ENCODE results near the gene KBTBD8. TPM values are rescaled to one million over a fixed set of nuclear protein-coding genes. Genes with fewer than 3 reads are reported as not detected.

KBTBD8 gene
- total and polyA plus RNA-seq, 9 of the 15 experiments (the other 6 are each of a cell fraction or from before 2014, with no cell fraction given): 2.7 to 9.1 (median 5.6) TPM

DNA sequence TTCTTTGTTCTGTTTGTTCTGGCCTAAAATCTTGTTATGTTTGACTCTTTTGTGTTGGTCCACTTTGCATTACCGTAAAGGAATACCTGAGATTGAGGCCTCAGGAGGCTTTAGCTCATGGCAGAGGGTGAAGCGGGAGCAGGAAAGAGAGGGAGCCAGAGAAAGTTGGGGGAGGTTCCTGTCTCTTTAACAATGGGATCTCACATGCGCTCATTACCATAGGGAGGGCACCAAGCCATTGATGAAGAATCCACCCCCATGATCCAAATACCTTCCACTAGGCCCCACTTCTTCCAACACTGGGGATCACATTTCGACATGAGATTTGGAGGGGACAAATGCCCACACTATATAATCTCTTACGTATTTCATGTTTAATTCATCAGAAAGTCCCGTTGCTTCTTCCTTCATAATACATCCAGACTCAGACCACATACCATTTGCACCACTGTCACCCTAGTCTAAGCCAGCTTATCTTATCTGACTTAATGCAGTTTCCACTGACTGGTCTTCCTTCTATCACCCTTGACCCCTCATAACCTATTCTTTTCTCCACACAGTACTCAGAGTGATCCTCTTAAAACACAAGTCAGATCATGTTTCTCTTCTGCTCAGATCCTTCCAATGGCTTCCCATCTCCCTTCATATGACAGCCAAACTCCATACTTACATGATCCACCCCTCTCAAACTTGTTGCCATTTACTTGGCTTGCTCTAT, 13.5 kb downstream of the KBTBD8 start (continued):
- TF ChIP-seq CXXC5 (CRISPR knock-in tag; IDR thresholded peaks at IDR 0.05) (no peak; the same call in 1 of the 2 replicates), TEAD1 (CRISPR knock-in tag; IDR thresholded peaks at IDR 0.05) (no peak), ZBTB7A (IDR thresholded peaks at IDR 0.05; ENCODE audit: borderline replicate concordance, control insufficient read depth, low read depth, low read length) (no peak), SMARCB1 (IDR thresholded peaks at IDR 0.05; ENCODE audit: insufficient read length, low read depth) (no peak), MCM7 (IDR thresholded peaks at IDR 0.05) (no peak), NR2C1 (IDR thresholded peaks at IDR 0.05) (peak; percentile 84), NR2C1 (tag; IDR thresholded peaks at IDR 0.05) (peak; percentile 87), ZNF23 (CRISPR knock-in tag; IDR thresholded peaks at IDR 0.05) (no peak), ZNF830 (CRISPR knock-in tag; IDR thresholded peaks at IDR 0.05) (no peak), EZH2 (IDR thresholded peaks at IDR 0.05; ENCODE audit: borderline replicate concordance, low read depth, low read length) (no peak), FOXA3 (CRISPR knock-in tag; conservative IDR thresholded peaks at IDR 0.05 in 1 of 2, IDR thresholded peaks at IDR 0.05 in 1 of 2) (no peak)
- TF ChIP-seq, protein P1, sequence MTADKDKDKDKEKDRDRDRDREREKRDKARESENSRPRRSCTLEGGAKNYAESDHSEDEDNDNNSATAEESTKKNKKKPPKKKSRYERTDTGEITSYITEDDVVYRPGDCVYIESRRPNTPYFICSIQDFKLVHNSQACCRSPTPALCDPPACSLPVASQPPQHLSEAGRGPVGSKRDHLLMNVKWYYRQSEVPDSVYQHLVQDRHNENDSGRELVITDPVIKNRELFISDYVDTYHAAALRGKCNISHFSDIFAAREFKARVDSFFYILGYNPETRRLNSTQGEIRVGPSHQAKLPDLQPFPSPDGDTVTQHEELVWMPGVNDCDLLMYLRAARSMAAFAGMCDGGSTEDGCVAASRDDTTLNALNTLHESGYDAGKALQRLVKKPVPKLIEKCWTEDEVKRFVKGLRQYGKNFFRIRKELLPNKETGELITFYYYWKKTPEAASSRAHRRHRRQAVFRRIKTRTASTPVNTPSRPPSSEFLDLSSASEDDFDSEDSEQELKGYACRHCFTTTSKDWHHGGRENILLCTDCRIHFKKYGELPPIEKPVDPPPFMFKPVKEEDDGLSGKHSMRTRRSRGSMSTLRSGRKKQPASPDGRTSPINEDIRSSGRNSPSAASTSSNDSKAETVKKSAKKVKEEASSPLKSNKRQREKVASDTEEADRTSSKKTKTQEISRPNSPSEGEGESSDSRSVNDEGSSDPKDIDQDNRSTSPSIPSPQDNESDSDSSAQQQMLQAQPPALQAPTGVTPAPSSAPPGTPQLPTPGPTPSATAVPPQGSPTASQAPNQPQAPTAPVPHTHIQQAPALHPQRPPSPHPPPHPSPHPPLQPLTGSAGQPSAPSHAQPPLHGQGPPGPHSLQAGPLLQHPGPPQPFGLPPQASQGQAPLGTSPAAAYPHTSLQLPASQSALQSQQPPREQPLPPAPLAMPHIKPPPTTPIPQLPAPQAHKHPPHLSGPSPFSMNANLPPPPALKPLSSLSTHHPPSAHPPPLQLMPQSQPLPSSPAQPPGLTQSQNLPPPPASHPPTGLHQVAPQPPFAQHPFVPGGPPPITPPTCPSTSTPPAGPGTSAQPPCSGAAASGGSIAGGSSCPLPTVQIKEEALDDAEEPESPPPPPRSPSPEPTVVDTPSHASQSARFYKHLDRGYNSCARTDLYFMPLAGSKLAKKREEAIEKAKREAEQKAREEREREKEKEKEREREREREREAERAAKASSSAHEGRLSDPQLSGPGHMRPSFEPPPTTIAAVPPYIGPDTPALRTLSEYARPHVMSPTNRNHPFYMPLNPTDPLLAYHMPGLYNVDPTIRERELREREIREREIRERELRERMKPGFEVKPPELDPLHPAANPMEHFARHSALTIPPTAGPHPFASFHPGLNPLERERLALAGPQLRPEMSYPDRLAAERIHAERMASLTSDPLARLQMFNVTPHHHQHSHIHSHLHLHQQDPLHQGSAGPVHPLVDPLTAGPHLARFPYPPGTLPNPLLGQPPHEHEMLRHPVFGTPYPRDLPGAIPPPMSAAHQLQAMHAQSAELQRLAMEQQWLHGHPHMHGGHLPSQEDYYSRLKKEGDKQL (CRISPR knock-in tag; IDR thresholded peaks at IDR 0.05; ENCODE audit: borderline replicate concordance): no peak
- TF ChIP-seq, protein P2, sequence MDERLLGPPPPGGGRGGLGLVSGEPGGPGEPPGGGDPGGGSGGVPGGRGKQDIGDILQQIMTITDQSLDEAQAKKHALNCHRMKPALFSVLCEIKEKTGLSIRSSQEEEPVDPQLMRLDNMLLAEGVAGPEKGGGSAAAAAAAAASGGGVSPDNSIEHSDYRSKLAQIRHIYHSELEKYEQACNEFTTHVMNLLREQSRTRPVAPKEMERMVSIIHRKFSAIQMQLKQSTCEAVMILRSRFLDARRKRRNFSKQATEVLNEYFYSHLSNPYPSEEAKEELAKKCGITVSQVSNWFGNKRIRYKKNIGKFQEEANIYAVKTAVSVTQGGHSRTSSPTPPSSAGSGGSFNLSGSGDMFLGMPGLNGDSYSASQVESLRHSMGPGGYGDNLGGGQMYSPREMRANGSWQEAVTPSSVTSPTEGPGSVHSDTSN (CRISPR knock-in tag; IDR thresholded peaks at IDR 0.05; ENCODE audit: low read depth): no peak
- TF ChIP-seq, protein P2 (tag; conservative IDR thresholded peaks at IDR 0.05; ENCODE audit: low read depth): no peak
- TF ChIP-seq, protein P3, sequence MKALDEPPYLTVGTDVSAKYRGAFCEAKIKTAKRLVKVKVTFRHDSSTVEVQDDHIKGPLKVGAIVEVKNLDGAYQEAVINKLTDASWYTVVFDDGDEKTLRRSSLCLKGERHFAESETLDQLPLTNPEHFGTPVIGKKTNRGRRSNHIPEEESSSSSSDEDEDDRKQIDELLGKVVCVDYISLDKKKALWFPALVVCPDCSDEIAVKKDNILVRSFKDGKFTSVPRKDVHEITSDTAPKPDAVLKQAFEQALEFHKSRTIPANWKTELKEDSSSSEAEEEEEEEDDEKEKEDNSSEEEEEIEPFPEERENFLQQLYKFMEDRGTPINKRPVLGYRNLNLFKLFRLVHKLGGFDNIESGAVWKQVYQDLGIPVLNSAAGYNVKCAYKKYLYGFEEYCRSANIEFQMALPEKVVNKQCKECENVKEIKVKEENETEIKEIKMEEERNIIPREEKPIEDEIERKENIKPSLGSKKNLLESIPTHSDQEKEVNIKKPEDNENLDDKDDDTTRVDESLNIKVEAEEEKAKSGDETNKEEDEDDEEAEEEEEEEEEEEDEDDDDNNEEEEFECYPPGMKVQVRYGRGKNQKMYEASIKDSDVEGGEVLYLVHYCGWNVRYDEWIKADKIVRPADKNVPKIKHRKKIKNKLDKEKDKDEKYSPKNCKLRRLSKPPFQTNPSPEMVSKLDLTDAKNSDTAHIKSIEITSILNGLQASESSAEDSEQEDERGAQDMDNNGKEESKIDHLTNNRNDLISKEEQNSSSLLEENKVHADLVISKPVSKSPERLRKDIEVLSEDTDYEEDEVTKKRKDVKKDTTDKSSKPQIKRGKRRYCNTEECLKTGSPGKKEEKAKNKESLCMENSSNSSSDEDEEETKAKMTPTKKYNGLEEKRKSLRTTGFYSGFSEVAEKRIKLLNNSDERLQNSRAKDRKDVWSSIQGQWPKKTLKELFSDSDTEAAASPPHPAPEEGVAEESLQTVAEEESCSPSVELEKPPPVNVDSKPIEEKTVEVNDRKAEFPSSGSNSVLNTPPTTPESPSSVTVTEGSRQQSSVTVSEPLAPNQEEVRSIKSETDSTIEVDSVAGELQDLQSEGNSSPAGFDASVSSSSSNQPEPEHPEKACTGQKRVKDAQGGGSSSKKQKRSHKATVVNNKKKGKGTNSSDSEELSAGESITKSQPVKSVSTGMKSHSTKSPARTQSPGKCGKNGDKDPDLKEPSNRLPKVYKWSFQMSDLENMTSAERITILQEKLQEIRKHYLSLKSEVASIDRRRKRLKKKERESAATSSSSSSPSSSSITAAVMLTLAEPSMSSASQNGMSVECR (CRISPR knock-in tag; IDR thresholded peaks at IDR 0.05): no peak
